Calu3 (cell line): ENCODE measurements around the gene FUT1. TPM values are rescaled to one million over a fixed set of nuclear protein-coding genes. Genes with fewer than 3 reads are reported as not detected.

Experiments
- BruUV-seq: library from RNA; stranded (reverse); fragments of 400-500 nt; replicated peaks from 2 replicates; lab custom pipeline; 2021; lab: Mats Ljungman, UMichigan
- CTCF ChIA-PET: fragments of 300-600 bp; sonication (Branson Sonifier 250); formaldehyde crosslinking; loops from one replicate; lab custom pipeline; 2022; ENCODE audit warnings: antibody characterized with exemption; lab: Charles Lee
- DNase-seq: peaks from one replicate; pipeline ENCODE4 v3.0.0; 2022
- H3K27ac Mint-ChIP-seq: one replicate; pipeline ENCODE4 v1.8.0; 2022; ENCODE audit warnings: mixed read lengths; ENCODE audit not compliant: unreplicated experiment
- H3K27me3 Mint-ChIP-seq: one replicate; pipeline ENCODE4 v1.8.0; 2022; ENCODE audit warnings: mixed read lengths; ENCODE audit not compliant: unreplicated experiment
- H3K36me3 Mint-ChIP-seq: one replicate; pipeline ENCODE4 v1.8.0; 2022; ENCODE audit warnings: mild to moderate bottlenecking, moderate library complexity, mixed read lengths; ENCODE audit not compliant: insufficient read depth, unreplicated experiment
- H3K4me1 Mint-ChIP-seq: one replicate; pipeline ENCODE4 v1.8.0; 2022; ENCODE audit warnings: mild to moderate bottlenecking, low read depth, mixed read lengths; ENCODE audit not compliant: unreplicated experiment
- H3K4me3 Mint-ChIP-seq: one replicate; pipeline ENCODE4 v1.8.0; 2022; ENCODE audit warnings: mild to moderate bottlenecking, low read depth, moderate library complexity, mixed read lengths; ENCODE audit not compliant: unreplicated experiment
- H3K9me3 Mint-ChIP-seq: one replicate; pipeline ENCODE4 v1.8.0; 2022; ENCODE audit warnings: low read depth, mixed read lengths; ENCODE audit not compliant: unreplicated experiment
- intact Hi-C: fragments of 100-400 bp; cut with micrococcal nuclease; formaldehyde crosslinking; loops from one replicate; pipeline ENCODE4 v1.10.0; 2022; ENCODE audit not compliant: unreplicated experiment
- total RNA-seq: library from RNA; stranded (reverse); gene quantifications from 2 replicates; pipeline ENCODE4 v1.2.3, GENCODE V29; 2022
- TF ChIP-seq, protein P1 (sequence below): fragments of 200-600 bp; IDR thresholded peaks from one replicate; pipeline ENCODE4 v1.8.0; 2022; ENCODE audit warnings: antibody characterized with exemption; ENCODE audit not compliant: unreplicated experiment

FUT1 gene
- total RNA-seq, 1 experiment from 2014 or later: 2.9 TPM

DNA sequence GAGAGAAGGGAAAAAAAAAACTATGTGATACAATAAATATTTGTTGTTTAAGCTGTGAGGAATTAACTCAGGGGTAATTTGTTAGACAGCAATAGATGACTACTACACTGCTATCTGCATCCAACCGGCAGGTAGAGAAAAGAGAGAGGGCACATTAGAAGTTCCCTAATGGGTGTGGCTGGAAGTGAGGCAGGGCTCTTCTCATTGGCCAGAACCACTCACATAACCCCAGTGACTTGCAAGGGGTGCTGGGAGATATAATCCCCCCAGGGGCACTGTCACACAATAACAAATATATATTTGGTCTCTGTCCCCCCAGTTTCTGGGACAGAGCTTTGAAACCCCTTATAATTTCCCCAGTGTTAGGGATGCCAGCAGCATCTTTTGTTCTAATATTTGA is 27.2 kb upstream of the FUT1 start:
- BruUV-seq: no TSS peak
- Mint-ChIP-seq H3K9me3 (no peaks in the 10 kb centered on the region), H3K27me3 (no peaks in the 10 kb centered on the region), H3K4me1 (peaks cover 18% of the 10 kb centered on the region), H3K36me3 (peaks cover 21% of the 10 kb centered on the region), H3K27ac (no peak overlapping the region), H3K4me3 (no peak overlapping the region)
- TF ChIP-seq, protein P1, sequence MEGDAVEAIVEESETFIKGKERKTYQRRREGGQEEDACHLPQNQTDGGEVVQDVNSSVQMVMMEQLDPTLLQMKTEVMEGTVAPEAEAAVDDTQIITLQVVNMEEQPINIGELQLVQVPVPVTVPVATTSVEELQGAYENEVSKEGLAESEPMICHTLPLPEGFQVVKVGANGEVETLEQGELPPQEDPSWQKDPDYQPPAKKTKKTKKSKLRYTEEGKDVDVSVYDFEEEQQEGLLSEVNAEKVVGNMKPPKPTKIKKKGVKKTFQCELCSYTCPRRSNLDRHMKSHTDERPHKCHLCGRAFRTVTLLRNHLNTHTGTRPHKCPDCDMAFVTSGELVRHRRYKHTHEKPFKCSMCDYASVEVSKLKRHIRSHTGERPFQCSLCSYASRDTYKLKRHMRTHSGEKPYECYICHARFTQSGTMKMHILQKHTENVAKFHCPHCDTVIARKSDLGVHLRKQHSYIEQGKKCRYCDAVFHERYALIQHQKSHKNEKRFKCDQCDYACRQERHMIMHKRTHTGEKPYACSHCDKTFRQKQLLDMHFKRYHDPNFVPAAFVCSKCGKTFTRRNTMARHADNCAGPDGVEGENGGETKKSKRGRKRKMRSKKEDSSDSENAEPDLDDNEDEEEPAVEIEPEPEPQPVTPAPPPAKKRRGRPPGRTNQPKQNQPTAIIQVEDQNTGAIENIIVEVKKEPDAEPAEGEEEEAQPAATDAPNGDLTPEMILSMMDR: no peak
- CTCF ChIA-PET: interaction anchor here (0.5 to 1.2 kb wide), 3 partner anchors 9 to 741 kb away, joined by 3 to 6 read pairs (median 3); no protein-coding TSS in a partner anchor
- intact Hi-C loops: no loop called here
- DNase-seq: no peak

DNA sequence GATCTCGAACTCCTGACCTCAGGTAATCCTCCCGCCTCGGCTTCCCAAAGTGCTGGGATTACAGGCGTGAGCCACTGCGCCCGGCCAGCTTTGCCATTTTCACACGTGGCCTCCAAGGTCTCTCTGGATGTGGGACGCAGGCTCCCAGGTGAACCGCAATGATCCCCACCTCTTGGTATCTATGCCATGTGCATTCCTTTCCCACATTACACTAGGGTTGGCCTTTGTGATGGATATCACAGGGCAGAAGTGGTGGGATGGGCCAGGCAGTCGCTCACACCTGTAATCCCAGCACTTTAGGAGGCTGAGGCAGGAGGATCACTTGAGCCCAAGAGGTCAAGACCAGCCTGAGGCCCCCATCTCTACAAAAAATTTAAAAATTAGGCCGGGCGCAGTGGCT is 25.3 kb upstream of the FUT1 start:
- Mint-ChIP-seq H3K36me3 (peaks cover 16% of the 10 kb centered on the region), H3K27me3 (no peaks in the 10 kb centered on the region), H3K4me3 (no peak overlapping the region), H3K4me1 (peaks cover 18% of the 10 kb centered on the region), H3K27ac (no peak overlapping the region), H3K9me3 (no peaks in the 10 kb centered on the region)
- no peak for DNase-seq
- CTCF ChIA-PET: interaction anchor here (0.8 kb wide), 1 partner anchor 450 kb away, joined by 7 read pairs; no protein-coding TSS in a partner anchor
- intact Hi-C loops: no loop called here
- TF ChIP-seq, protein P1: no peak
- BruUV-seq: no TSS peak

DNA sequence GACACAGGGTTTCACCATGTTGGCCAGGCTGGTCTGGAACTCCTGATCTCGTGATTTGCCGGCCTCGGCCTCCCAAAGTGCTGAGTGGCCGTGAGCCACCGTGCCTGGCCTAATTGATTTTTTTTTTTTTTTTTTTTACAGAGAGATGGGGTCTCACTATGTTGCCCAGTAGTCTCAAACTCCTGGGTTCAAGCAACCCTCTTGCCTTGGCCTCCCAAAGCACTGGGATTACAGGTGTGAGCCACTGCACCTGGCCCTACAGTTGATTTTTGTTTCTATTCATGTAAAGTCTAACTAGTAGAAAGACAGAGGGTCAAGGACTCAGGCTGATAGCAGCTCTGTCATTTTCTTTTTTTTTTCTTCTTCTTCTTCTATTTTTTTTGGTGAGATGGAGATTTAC is 24.7 kb upstream of the FUT1 start:
- intact Hi-C loops: no loop called here
- peaks cover 10% of the 10 kb centered on the region for H3K36me3 Mint-ChIP-seq
- CTCF ChIA-PET: no interaction called here
- H3K4me1 Mint-ChIP-seq: peaks cover 18% of the 10 kb centered on the region
- TF ChIP-seq, protein P1: no peak
- no peaks in the 10 kb centered on the region for H3K9me3 Mint-ChIP-seq
- no TSS peak for BruUV-seq
- no peak overlapping the region for H3K27ac Mint-ChIP-seq
- DNase-seq: no peak
- H3K27me3 Mint-ChIP-seq: no peaks in the 10 kb centered on the region
- no peak overlapping the region for H3K4me3 Mint-ChIP-seq

DNA sequence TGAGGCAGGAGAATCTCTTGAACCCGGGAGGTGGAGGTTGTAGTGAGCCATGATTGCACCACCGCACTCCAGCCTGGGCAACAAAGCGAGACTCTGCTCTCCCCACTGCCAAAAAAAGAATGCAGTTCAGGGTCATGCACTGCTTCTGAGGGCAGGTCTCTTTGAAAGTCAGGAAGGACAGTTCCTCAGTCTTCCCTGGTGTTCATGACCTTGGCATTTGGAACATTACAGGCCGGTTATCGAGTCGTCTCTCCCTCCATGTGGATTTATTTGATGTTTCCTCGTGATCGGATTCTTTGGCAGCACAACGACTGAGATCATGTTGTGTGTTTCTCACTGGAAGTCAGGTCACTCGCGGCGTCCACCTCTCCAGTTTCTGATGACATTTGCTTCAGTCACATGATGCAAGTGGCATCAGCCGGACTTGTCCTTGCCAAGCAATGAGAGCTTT is 20.1 kb upstream of the FUT1 start:
- peaks cover 20% of the 10 kb centered on the region for H3K4me1 Mint-ChIP-seq
- no peak overlapping the region for H3K4me3 Mint-ChIP-seq
- TF ChIP-seq, protein P1: no peak
- H3K36me3 Mint-ChIP-seq: no peaks in the 10 kb centered on the region
- DNase-seq: no peak
- no TSS peak for BruUV-seq
- CTCF ChIA-PET: no interaction called here
- intact Hi-C loops: no loop called here
- H3K27ac Mint-ChIP-seq: no peak overlapping the region
- H3K9me3 Mint-ChIP-seq: no peaks in the 10 kb centered on the region
- H3K27me3 Mint-ChIP-seq: peaks cover 13% of the 10 kb centered on the region
